ENCODE measurements around the gene RFWD3. TPM values are rescaled to one million over a fixed set of nuclear protein-coding genes. Genes with fewer than 3 reads are reported as not detected.
A peak's percentile ranks its signal among the peaks of the same experiment; 100 is the strongest.

The RFWD3 gene
- total and polyA plus RNA-seq, 2 of the 8 experiments (the other 6 are each of a cell fraction or from before 2014, with no cell fraction given) = 67.1 to 114 TPM

DNA sequence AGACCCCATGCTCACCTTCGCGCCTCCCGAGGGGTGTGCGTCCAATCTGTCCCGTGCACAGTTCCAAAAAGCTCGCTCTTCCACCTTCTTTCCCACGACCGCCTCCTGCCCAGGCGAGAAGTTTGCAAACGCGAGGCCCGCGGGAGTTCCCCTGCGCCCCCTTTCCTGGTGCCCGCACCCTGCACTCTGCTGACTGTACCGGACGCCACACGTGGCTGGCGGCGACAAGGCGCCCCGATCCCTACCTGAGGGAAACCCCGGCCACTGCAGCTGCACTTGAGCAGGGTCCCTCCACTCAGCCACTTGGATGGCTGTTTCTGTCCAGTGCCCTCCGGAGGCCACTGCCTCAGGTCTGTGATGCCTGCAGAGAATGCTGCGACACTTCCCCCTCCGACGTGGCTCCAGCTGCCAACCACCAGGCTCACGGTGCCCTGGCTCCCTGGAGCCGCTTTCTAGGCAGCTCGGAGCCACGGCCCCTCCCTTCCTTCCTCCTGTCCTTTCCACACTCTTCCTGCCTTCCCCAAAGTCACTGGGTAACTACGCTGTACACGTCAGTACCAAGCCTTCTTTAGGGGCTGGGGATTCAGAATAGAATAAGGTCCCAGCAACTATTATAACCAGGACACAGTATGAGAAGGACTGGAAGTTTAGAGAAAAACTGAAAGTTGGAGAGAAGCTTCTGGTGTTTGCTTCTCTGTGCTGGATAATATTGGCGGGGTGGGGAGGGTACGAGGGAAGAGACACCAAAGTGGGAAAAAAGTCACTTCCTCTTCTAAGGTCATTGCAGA lies 34.0 kb upstream of the RFWD3 start, which contains the start of gene MLKL (continued):
- TF ChIP-seq, protein P1, sequence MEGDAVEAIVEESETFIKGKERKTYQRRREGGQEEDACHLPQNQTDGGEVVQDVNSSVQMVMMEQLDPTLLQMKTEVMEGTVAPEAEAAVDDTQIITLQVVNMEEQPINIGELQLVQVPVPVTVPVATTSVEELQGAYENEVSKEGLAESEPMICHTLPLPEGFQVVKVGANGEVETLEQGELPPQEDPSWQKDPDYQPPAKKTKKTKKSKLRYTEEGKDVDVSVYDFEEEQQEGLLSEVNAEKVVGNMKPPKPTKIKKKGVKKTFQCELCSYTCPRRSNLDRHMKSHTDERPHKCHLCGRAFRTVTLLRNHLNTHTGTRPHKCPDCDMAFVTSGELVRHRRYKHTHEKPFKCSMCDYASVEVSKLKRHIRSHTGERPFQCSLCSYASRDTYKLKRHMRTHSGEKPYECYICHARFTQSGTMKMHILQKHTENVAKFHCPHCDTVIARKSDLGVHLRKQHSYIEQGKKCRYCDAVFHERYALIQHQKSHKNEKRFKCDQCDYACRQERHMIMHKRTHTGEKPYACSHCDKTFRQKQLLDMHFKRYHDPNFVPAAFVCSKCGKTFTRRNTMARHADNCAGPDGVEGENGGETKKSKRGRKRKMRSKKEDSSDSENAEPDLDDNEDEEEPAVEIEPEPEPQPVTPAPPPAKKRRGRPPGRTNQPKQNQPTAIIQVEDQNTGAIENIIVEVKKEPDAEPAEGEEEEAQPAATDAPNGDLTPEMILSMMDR (IDR thresholded peaks at IDR 0.05; ENCODE audit: control extremely low read depth in 1 of 3, insufficient read depth in 1 of 3, low read depth in 1 of 3, low read length in 3 of 3) = peak in 2 of 3 experiments; percentile 15 to 25; a peak in 2 of 4 replicates
- TF ChIP-seq NRF1 (IDR thresholded peaks at IDR 0.05; ENCODE audit: low read depth, low read length) (no peak), SUZ12 (IDR thresholded peaks at IDR 0.05; ENCODE audit: low read length) (peak; percentile 38; the same call in 1 of the 2 replicates), CTBP2 (IDR thresholded peaks at IDR 0.05; ENCODE audit: borderline replicate concordance, insufficient read depth, insufficient read length, low read length) (no peak), KDM4A (IDR thresholded peaks at IDR 0.05; ENCODE audit: low read depth, low read length, severe bottlenecking) (peak; percentile 88), POLR2A (IDR thresholded peaks at IDR 0.05; ENCODE audit: control extremely low read depth in 1 of 2, low read depth in 2 of 2, low read length in 2 of 2) (peak in 1 of 2 experiments; percentile 31; a peak in 1 of 3 replicates), TAF1 (IDR thresholded peaks at IDR 0.05; ENCODE audit: low read depth, low read length) (peak; percentile 40), RXRA (IDR thresholded peaks at IDR 0.05; ENCODE audit: insufficient read depth, low read depth, low read length) (no peak), HDAC2 (IDR thresholded peaks at IDR 0.05; ENCODE audit: borderline replicate concordance in 1 of 2, low read depth in 2 of 2, low read length in 2 of 2) (peak in 1 of 2 experiments; percentile 66; a peak in 1 of 4 replicates)
- TF ChIP-seq, protein P2, sequence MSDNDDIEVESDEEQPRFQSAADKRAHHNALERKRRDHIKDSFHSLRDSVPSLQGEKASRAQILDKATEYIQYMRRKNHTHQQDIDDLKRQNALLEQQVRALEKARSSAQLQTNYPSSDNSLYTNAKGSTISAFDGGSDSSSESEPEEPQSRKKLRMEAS (IDR thresholded peaks at IDR 0.05) = peak; percentile 92

All from H1 (cell line).